RKO (cell line): ENCODE measurements around the gene ADA.
A peak's percentile ranks its signal among the peaks of the same experiment; 100 is the strongest.
"Not testable (repeated sequence)": the region's sequence is repeated elsewhere in the genome, so short reads cannot be mapped to it uniquely, and the experiment has no call there.

ENCODE experiments used
- DNase-seq: peaks from one replicate; pipeline ENCODE4 v3.0.0-alpha.2; 2016; ENCODE audit warnings: low spot score

Gene ADA

DNA sequence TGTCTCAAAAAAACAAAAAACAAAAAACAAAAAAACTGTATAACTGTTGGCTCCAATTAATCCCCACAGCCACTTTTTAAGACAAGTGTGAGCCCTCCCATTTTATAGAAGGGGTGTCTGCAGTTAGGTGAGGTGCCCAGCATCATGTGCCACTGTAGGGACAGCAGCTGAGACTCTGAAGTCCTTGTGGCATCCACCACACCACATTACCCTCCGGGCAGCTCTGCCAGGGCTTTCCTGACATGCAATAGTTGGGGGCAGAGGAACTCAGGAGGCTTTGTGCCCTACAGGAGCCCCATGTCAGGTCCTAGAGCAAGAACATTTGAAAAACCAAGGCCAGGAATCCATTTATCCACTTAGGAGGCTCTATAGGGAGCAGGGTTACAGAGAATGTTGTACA, 51.8 kb downstream of the ADA start:
- no peak for DNase-seq

- no peak for DNase-seq
Measured at GRCh38 chr20:44598423-44599305, 52.8 kb downstream of the ADA start.

DNA sequence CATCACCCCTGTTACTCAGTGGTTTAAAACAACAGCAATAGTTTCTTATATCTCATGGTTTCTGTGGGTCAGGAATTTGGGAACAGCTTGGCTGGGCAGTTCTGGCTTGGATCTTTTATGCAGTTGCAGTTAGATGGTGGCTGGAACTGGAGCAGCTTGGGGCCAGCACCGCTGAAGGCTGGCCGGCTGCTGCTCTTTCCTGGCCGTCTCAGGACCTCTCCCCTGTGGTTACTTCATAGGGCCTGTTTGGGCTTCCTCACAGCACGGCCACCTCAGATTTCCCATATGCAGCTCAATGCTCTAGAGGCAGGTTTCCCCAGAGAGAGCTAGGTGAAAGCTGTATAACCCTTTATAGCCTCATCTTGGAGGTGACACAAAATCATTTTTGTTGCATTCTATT, 53.6 kb downstream of the ADA start:
- no peak for DNase-seq

DNA sequence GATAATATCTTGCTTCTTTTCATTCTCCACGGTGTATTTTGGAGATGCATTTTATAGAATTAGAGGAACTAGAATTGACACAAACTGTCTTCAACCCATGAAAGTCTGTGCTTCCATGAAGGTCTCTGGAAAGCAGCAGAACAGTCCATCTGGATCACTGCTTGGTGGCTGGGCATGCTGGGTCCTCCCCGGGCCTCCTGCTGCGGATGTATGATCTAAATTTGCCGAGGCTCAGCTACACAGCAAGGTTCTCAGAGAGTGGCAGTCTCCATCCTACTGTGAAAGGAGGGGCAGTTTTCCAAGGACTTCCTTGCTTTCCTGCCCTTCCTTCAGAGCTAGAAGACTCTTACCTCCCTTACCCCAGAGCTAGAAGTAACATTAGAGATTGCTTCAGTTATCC, 54.0 kb downstream of the ADA start:
- no peak for DNase-seq

DNA sequence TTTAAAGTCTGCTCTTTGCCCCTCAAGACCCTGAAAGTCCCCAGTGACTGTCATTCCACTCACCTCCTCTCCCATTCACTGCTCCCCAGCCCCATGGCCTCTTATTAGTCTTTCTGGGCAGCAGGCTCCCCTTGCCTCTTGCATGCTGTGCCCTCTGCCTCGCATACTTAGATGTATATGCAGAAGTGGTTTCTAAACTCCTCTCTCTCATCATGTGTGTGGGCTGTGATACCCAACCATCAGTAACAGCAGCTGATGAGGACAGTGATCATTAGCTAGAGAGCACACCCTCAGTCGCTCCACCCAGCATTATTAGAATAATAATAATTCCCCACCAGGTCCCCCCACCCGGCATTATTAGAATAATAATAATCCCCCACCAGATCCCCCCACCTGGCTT, 54.6 kb downstream of the ADA start:
- DNase-seq: no peak

DNA sequence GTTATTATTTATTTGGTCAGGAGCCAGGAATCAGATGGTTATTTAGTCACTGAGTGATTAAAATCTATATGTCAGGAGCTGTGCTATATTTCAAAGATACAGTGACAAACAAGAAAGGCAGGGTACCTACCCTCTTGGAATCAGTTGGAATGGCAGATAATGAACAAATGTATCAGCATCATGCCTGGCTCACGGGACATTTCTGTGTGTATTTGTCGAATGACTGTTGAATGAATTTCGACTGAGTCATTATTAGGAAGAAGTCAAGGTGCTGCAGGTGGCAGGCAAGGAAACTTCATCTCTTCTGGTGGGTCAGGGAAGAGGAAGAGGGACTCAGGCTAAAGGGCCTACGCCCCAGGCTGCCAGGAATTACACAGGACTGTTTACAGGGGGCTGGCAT, 55.5 kb downstream of the ADA start:
- no peak for DNase-seq

DNA sequence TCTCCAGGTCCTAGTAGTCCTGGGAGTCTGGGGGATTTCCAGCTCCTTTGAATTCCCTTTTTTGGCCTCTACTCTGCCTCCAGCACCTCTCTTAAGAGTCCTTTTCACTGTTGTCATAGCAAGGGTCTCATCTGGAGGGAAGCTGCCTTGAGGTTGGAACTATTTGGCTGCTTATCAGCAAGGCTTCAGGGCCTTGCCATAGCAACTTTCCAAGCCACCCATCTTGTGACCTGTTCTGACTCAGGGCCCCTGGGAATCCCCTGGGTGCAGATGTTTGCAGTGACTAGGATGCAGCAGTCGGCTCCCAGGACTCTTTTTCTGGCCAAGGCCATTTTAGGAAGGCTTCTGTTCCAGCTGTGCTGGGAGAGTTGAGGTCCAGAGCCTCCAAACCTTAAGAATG, 56.8 kb downstream of the ADA start:
- peak; percentile 17 for DNase-seq

DNA sequence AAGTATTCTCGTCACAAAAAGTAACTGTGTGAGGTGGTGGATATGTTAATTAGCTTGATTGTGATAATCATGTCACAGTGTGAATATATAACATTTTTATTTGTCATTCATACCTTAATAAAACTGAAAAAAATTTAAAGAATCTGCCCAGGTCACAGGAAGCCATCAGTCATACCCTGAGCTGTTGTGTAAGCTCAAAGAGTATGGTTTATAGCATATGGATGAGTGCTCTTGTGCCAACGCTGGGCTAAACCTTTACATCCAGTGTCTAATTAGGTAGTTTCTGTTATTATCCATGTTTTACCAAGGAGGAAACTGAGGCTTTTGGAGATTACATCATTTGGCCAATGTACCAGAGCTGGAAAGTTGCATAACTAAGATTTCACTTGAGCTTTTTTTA, 57.7 kb downstream of the ADA start:
- no peak for DNase-seq

DNA sequence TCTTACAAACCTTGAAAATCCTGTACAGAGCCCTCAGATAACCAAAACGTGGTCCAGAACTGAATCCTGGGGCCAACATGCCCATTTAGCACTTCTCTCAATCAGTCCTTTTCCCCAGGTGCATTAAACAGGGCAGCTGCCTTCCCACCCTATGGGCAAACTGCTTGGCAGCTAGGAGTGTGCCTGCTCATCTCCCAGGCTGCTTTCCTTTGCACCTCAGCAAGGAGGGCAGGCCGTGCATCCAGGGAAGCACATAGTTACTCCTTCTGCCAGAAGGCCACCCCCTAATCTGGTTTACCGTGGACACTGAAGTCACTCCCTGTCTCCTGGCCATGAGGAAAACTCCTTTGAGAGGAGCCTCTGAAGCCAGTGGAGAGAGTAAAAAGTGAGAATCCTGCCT, 59.1 kb downstream of the ADA start:
- no peak for DNase-seq

DNA sequence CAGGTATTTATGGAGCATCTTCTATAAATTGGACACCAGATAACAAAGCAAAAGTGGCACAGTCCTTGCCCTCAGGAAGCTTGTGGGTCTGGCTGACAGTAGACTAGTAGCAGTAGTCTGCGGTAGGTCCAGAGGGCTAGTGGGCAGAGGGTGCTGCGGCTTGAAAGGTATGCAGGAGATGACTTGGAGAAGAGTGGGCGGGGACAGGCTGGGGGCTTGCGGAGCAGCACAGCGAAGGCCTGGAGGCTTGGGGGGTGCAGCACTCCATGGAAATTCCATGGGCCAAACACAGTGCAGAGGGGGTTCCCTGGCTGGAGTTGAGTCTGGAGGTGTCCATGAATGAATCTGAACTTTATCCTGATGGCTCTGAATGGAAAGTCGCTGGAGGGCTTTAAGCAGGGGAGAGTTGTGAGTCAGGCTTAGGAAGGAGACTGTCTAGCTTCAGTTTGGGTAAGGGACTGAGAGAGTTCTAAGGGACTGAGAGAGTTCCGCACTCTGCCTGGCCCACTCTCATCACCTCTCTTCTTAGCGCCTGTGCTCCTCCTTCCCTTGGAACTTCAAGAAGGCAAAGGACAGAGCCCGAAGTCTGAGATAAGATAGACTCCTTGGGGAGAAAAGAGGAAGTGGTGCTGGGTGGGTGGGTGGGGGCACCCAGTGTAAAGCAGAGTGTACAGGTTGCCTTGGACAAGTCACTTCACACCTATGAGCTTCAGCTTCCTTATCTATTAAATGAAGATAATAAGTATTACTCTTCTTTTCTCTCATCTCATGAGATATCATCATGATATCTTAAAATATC, 60.3 kb downstream of the ADA start:
- DNase-seq: no peak

DNA sequence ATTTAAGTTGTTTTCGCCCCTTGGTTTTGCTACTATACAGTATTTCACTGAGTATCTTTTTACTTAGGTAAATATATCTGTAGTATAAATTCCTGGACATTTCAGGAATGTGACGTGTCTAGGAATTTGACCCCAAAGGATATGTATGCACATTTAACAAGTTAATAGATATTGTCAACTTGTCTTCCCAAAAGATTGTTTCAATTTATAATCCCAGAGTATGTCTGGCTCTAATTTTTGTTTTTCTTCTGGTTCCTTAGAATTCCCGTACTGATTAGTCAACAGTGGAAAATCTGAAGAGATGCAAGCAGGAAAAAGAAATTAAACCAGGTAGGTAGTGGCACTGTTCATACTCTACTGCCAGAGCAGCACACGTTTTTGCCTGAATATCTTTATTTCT, 62.0 kb downstream of the ADA start:
- no peak for DNase-seq

DNA sequence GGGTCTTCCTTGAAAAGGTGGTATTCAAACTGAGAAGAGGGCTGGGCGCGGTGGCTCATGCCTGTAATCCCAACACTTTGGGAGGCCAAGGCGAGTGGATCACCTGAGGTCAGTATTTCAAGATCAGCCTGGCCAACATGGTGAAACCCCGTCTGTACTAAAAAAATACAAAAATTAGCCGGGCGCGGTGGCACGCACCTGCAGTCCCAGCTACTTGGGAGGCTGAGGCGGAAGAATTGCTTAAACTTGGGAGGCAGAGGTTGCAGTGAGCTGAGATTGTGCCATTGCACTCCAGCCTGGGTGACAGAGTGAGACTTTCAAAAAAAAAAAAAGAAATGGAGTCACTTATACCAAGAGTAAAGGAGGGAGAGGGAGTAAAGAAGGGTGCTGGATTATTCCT, 63.2 kb downstream of the ADA start:
- DNase-seq: not testable (repeated sequence)

DNA sequence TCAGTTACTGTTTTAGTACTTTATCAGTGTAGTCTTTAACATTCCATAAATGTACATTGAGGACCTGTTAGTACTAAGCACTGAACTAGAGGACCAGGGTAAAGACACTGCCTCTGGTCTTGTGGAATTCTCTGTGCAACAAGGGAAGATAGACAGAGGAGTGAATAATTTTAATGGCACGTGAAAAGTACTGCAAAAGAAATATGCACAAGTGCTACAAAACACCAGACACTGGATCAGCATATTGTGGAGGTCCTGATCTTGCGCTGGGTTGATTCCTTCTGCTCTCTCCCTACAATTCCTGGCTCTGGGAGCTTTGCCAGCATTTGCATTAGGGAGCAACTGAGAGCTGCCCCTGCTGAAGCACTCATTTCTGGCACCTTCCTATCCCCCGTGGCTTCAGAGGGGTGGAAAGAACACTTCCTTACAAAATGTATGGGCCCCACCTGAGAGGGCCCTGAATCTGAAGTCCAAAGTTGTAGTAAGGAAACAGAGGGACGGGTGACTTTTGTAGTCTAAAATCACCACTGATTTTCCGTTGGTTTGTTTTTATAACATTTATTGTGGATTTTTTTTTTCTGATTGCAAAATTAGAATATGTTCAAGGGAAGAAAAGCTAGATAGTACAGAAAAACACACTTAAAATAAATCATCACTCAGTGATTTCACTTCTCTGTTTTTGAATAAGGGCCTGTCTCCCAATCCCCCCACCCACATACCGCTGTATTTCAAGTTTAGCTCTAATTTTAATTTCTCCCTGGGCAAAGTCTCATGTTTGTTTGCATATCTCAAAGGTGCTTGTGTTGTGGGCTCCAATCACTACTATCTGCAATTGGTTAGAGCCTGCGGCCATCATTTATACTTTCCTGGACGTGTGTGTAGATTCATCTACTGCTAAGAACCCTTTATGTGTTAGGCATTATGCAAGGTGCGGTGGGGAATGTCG, 64.2 kb downstream of the ADA start:
- no peak for DNase-seq

GRCh38 chr20:44586289-44586911, 65.1 kb downstream of the ADA start:
- DNase-seq: no peak

DNA sequence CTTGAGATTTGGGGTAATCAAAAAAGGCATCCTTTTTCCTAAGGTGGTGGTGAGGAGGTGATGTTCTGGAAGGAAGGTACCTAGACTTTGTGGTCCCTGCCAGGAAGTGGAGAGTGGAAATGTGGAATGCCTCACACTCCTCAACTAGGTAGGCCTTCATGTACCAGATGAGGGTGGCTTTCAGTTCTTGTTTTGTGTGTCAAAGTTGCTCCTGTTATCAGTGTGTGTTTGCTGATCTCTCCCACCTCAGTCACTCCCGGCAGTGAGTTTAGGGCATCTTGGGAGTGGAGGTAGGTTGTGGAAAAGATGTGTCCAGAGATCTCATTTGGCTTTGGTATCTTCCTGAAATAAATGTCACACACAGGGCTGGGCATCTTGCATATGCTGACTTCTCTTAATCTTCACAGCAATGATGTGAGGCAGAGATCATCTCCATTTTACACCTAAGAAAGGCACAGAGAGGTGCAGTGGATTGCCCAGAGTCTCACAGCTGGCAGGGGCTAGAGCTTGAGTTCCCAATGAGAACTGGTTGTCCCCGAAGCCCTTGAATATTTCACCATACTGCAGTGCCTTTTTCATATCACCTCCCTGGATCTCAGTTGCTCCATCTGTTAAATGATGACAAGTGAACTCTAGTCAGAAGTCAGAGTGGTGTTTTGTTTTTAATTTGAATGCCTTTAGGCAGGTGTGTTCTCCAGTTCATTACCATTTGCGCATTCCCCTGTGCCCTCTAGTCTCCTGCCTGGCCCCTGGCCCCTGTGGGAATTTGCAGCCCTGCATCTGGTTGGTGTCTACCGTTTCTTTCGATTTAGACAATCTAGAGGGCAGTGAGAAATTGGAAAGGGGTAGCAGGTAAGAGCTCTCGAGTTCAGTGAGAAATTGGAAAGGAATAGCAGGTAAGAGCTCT, 66.2 kb downstream of the ADA start:
- no peak for DNase-seq

- DNase-seq: no peak
Measured at GRCh38 chr20:44584162-44584561, 67.3 kb downstream of the ADA start.

GRCh38 chr20:44583157-44583556, 68.3 kb downstream of the ADA start:
- DNase-seq: no peak

DNA sequence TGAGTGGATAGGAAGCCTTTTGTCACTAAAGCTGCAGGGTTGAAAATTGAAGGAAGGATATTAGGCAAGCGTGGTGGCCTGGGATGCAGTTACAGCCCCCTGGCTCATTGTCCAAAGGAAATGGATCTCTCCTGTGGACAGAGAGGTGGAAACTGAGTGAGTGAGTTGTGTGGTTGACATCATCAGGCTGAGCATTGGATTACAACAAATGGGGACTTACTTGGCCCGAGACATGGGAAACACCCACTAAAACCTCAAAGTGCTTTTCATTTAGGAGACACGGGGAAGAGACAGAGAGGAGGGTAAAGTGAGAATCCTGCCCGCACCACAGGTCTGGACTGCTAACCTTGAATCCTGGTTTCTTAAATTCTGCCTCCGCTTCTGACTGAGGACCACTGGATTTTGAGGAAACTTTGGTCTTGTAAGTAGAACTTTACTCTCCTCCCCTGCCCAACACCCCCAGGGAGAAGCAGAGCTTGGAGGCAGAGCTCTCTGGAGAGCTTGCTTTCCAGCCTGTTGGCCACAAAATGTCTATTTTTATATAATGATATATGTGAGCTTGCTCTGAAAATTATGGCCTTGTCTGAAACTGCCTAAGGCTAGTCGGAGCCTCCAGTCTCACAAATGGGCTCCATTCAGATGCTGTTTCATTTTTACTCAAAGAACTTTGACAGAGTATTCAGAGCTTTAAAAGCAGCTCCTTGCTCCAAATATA, 69.0 kb downstream of the ADA start, which contains the start of gene PKIG:
Gene PKIG (plus strand): TSS at position 269 of the 715 bp plus-strand sequence. CDS start 31,978 bp downstream, outside the sequence.
- DNase-seq: no peak

DNA sequence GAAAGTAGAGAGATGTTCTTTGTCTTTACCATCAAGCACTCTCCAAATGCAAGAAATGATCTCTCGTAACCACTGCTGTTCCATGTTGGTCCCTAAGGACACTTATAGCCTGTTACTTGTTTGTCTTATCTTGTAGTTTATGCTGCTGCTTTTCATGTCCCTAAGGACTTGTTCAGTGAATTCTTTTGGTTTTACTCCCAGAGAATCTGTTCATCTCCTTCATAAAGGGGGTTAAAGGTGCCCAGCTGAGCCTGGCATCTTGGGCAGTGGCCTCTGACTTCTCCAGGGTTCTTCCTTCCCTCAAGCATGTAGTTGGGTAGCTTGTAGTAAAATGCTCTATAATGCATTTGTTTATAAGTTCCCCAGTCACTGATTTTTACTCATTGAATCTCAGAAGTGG, 70.0 kb downstream of the ADA start:
- no peak for DNase-seq
